NCI-H146 (cell line): ENCODE data around the gene PPL.

ENCODE experiments used
- DNase-seq: peaks from one replicate; lab custom pipeline; 2025; lab: John Stamatoyannopoulos, UW

PPL gene

DNA sequence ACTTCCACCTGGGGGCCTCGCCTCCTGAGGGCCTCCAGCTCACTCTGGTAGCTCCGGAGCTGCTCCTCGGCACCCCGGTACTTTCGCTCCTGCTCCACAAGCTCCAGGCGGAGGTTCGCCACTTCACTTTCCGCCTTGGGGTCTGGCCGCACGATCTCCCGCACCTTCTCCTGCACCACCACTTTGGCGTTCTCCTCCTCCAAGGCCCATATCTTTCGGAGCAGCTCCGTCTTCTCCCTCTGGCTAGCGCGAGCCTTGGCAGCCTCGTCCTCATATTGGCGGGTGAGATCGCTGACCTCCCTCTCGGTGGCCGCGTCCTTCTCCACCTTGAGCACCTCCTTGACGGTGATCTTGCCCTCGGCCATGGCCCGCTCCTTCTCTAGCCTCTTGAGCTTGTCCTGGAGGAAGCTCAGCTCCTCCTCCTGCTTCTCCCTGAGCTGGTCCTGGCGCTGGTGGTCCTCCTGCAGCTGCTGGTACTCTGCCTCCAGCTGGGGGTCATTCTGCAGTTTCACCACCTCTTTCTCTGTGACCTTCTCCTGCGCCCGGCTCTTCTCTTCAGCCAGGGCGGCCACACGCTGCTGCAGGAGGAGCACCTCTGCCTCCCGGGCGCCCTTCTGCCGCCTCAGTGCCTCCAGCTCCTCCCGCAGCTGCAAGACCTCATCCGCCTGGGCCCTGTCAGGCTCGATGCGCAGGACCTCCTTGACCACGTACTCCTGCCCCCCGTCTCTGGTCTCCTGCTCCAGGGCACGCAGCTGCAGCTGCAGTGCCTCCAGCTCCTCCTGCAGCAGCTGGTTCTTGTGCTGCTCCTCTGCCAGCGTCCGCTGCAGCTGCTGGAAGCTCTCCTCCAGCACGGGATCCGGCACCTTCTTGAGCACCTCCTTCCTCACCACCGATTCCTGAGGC is 51.7 kb downstream of the PPL start:
- no peak for DNase-seq

DNA sequence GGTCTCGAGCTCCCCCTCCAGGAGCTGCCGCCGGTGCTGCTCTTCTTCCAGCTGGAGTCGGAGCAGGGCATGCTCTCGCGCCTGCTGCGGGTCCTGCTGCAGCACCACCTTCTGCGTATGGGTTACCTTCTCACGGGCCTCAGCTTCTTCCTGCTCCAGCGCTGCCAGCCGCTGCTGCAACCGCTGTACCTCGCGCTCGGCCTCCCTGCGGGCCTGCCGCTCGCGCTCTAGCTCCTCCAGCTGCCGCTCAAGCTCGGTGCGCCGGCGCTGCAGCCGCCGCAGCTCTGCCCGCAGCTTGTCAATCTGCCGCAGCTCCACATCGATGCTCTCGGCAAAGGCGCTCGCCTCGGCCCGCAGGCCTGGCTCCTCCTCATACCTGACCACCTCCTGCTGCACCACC is 52.7 kb downstream of the PPL start:
- no peak for DNase-seq

DNA sequence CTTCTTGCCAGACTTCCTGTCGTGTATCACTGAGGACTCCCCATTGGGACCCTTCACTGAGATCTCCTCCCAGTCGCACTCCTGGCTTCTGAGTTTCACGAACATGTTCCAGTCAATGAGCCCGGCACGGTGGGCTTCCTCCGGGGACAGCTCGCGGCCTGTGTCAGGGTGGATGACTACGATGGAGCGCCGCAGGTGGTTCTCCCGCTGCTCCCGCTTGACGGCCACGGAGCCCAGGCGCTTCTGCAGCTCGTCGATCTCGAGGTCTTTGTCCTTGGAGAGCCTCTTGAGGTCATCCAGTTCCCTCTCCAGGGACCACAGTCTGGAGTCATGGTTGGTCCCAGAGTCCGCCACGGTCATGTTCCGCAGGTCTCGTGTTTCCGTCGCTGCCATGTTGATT is 53.4 kb downstream of the PPL start:
- DNase-seq: no peak

DNA sequence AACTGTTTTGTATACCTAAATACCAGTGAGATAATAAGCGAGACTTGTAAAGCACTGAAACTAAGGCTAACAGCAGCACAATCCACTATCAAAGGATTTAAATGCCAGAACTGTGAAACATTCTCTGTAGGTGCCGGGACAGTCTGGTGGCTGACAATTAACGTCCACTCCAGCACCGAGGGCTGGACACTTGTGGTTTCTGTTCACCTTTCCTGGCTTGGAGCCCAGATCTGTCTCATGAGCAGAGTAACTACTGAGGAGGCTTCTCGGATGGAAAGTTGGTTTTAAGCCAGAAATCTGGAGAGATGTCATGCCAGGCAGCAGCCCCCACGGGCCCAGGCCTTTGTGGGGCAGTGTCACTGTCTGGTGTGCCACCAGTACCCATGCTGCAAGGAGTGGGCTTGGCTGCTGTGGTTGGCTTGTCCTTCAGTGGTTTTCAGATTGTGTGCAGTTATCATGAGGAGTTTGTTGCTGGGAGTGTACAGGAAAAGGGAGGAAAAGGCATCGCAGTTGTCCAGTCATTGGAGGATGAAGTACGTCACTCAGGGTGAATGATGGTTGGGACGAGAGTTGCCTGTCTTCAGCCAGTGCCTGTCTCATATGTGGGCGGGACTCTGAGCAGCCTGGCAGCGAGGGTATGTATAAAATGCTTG is 54.2 kb downstream of the PPL start:
- DNase-seq: no peak

DNA sequence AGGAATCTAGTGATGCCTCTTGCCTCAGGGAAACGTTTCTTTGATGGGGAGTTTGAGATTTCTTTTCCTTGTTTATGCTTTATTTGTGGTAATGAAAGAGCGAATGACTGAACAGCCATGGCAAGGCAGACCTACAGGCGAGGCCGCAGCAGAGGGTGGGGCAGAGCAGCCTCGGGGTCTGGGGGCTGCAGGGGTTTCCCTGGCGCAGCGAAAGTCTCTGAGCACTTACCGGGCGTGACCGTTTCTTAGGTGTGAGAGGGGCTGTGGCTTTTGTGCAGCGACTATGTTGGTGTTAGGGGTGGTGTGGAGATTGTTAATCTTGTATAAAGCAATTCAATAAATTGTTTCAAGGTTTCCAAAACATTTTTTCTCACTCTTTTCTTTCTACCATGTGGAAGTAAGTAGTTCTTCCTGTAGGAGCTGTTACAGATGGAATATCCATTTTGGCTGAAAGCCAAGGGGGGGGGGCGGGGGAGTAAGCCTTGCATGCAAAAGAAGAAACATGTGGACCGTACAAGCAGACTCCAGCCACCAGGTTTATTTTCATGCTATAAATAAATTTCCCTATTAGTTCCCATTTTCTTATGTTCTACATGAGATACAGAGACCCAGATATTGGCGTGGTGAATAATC is 54.8 kb downstream of the PPL start:
- DNase-seq: no peak

DNA sequence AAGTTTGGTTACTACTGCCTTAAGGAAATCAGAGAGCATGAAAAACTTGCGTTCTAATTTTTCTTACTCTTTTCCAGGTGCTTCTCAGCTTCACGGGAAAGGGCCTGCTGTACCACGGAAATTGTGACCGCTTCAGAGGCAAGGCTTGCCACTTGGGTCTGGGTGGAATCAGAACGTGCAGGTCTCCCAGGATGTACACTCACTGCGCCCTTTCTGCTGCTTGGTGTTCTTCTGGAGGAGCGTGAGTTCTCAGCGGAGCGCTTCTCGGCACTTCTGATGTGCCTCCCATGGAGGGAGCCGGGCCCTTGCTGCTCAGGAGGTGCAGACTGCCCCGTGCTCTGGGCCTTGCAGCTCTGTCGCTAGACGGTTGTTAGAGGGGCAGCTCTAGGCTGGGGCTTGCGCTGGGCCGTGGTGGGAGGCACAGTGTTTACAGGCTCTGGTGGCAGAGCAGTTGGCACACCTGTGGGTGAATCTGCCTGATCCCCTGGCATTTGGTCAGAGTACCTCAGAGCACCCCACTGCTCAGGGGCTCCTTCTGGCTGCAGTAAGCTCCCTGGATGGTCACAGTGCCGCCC is 56.9 kb downstream of the PPL start:
- DNase-seq: no peak

DNA sequence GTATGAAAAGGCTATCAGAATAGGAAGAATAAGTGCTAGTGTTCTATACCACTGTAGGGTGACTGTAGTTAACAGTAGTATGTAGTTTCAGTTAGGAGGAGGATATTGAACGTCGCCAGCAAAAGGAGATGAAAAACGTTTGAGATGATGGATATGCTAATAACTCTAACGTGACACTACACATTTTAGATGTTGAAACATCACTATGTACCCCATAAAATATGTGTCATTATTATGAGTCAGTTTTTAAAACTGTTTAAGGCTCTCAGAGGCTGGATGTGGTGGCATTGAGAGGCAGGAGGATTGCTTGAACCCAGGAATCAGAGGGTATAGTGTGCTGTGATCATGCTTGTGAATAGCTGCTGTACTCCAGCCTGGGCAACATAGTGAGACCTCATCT is 57.9 kb downstream of the PPL start:
- no peak for DNase-seq

DNA sequence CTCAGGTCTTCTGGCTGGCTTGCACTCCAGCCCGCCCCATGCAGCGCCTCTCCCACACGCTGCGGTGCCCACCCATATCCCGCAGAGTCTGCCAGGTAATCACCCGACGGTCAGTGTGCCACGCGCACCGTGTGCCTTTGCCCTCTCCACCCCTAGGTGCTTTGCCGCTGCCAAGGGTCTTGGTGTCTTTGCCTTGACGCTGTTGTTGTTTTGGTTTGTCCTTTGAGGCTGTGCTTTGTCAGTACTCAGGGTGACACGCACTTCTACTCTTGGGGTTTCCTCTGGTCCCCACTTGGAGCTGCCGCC is 59.6 kb downstream of the PPL start:
- DNase-seq: no peak

DNA sequence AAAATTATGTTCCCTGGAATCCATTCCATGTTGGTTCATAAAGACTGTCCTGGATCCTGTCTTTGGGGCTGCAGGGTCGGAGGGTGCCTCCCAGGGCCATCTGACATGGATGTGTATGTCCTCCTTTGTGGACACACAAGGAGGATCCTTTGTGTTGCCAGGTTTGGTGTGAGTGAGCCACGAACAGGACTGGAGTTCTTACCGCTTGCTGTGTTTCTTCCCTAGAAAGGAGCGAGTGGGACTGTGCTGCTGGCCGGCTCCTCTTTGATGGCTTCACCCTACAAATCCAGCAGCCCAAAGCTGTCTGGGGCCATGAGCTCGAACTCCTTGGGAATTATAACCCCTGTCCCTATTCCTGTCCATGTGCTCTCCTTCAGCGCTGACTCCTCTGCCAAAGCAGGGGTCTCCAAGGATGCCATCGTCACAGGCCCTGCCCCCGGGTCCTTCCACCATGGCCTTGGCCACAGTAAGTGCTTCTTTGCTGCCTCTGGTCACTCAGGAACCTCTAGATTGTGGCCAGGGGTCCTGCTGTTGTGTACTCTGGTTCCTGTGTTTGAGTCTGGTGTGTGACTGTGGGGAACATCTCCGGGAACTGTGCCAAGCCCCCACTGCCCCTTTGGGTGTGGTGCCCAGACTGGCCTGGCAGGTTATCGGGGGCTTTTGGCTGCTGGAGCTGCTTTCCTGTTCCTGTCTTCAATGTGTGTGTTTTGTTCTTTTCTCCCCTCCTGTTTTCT is 60.1 kb downstream of the PPL start:
- DNase-seq: no peak

DNA sequence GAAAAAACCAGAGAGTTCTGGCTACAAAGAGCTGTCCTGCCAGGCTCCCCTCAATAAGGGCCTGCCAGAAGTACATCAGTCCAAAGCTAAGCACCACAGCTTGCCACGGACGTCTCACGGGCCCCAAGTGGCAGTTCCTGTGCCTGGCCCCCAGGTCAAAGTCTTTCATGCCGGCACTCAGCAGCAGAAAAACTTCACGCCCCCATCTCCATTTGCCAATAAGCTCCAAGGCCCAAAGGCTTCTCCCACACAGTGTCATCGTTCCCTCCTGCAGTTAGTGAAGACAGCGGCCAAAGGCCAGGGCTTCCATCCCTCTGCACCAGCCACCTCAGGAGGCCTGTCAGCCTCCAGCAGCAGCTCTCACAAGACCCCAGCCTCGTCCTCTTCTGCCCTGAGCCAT is 62.3 kb downstream of the PPL start:
- DNase-seq: no peak

DNA sequence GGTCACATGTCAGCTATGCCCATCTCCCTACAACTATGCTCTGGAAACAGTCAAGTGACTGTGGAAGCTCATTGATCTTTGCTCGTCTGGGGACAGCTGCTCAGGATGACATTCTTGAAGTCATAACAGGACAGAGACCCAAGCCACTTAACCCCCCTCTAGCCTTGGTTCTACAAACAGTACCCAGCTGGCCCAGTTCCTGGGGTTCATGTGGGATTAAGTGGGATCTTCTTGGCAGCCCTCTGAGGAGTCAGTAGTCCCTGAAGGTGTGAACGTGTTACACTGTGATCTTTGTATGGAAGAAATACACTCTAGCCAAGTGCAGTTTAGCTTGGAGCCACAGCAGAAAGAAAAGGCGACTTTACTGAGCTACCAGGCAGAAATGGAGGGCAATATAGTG is 63.9 kb downstream of the PPL start:
- DNase-seq: no peak

DNA sequence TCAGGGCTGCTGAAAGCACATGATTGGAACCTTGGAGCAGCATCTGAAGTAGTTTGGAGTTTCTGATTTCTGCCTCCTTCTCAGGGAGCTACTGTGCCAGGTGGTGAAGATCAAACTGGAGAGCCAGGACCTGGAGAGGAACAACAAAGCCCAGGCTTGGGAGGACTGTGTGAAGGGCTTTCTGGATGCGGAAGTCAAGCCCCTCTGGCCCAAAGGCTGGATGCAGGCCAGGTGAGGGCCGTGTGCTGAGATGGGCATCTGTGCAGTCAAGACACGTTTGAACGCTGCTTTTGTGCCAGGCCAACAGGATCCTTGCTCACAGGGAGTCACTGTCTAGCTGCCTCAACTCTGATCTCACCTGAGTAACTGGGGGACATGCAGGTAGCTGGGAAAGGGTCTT is 65.9 kb downstream of the PPL start:
- no peak for DNase-seq

DNA sequence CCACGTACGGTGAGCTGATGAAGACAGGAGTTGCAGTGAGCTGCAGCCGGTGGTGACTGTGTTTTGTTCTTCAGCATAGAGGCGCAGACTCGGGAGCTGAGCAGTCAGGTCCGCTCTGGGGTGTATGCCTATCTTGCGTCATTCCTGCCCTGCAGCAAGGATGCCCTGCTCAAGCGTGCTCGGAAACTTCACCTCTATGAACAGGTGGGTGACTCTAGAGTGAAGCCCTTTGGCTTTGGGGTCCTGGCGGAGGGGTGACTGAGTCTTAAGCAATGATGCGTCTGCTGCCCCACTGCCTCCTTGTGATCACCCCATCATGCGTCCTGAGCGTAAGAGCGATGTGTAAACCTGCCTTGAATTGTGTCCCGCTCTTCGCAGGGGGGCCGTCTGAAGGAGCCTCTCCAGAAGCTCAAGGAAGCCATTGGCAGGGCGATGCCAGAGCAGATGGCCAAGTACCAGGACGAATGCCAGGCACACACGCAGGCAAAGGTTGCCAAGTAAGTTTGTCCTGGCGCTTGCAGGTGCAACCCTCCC is 66.7 kb downstream of the PPL start:
- no peak for DNase-seq

DNA sequence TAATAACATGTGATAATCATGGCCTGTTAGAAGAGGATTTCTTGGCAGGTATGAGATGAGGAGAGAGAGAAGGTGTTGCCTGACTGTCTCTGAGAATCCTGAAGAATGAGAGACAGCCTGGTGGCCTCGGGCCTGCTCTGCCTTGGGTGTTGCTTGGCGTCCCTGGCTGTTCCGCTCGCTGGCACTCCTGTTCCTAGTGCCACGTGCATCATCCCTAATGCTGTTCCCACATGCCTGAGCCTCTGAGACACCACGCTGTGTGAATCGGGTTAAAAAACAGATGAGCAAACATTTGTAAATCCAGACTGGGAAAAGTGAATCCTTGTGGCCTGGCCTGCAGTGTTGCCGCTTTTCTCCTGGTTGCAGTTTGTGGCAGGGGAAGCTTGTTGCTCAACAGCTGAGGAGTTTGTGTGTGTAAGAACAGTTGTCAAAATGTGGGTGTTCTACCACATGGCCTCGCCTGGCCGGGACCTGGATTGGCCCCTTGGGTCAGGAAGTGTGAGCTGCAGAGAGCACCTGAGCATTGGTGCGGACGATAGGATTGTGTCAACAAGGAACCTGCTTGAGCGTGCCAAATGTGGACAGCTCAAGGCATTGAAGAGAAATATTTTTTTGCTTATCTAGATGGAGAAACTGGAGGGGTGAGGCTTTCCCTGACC is 67.7 kb downstream of the PPL start:
- no peak for DNase-seq

DNA sequence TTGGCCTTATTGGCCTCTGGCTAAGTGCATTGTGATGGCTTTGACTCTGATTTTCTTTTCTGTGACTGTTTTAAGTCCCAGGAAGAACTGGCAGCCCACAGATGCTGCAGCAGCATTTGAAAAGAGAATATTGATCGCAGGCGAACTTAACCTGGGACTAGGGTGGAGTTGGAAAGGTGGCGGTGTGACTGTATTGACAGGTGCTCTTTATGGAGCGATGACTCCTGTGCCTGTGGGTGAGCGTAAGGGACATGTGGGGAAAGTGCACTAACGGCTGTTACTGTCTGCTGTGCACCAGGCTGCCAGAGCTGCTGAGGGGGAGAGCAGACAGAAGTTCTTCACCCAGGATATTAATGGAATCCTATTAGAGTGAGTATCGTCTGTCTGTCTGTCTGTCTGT is 68.4 kb downstream of the PPL start:
- DNase-seq: peak; percentile 28

DNA sequence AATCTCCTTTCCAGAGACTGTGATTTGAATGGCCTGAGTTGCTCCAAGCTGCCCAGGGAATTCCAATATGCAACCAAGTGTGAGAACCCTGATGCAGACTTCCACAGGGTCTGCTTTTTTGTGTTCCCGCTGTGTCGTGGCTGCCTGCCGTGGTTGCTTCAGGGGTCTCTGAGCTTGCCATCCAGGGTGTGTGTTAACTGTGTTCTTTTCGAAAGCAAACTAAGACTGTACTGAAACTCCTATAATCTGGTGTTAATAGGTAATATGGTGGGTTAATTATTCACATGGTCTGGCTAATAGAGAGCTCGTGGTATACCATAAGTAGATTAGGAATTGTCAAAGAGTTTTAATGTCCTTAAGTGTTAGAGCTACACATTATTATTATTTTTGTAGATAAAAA is 68.9 kb downstream of the PPL start:
- DNase-seq: no peak

DNA sequence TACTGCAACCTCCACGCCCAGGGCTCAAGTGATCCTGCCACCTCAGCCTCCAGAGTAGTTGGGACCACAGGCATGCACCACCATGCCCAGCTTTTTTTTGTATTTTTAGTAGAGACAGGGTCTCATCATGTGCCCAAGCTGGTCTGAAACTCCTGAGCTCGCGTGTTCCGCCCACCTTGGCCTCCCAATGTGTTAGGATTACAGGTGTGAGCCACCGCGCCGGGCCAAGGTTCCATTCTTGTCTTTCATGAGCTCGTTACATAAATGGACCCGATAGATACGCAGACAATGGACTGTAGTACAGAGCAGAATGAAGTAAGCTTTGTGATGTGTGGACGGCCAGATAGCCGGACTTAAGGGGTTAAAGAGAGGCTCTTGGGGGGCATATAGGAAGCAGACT is 70.4 kb downstream of the PPL start:
- no peak for DNase-seq

DNA sequence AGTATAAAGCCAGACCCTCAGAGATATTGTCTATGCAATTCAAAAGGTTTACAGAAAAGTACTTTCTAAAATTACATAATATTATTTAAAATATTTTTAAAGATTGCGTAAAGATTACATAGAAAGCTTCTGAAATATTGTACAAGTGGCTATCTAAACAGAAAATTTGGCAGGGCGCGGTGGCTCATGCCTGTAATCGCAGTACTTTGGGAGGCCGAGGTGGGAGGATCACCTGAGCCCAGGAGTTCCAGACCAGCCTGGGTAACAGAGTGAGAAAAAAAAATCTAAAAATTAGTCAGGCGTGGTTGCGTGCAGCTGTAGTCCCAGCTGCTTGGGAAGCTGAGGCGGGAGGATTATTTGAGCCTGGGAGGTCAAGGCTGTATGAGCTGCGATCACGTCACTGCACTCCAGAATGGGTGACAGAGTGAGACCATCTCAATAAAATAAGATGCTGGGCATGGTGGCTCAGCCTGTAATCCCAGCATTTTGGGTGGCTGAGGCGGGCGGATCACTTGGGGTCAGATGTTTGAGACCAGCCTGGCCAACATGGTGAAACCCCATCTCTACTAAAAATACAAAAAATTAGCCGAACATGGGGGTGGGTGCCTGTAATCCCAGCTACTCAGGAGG is 71.6 kb downstream of the PPL start:
- DNase-seq: no peak

DNA sequence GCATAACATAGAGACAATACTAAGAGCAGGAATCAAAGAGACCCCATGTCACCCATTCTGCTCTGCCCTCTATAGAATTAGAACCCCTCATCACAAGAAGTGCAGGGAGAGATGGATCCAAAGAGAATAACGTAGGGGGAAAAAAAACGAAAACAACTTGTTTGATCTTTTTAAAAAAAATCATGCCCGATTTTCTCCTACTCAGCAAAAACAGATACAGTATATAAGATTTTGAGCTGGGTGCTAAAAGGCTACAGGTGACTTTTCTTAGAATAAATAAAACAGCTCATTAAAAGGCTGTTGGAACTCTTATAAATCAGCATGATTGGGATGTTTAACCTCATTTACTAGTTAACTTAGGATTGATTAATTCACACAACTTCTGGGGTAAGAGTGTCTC is 72.2 kb downstream of the PPL start:
- no peak for DNase-seq

DNA sequence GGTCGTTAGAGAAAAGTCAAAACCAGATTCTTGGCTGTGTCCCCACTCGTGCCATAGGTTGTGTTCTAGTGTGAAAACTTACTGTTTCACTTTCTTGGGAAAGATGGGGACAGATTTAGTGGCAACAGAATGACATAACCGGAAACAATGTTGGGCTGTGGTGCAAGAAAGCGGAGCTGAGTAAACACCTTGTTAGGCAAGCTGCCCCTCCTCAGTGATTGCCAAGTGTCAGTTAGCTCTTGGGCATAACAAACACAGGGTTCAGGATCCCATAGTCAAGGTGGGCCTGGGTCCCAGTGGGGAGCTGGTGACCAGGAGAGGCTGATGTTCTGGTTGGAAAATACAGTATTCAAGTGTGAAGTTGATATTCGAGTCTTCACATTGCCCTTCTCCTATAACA is 74.3 kb downstream of the PPL start:
- DNase-seq: no peak

DNA sequence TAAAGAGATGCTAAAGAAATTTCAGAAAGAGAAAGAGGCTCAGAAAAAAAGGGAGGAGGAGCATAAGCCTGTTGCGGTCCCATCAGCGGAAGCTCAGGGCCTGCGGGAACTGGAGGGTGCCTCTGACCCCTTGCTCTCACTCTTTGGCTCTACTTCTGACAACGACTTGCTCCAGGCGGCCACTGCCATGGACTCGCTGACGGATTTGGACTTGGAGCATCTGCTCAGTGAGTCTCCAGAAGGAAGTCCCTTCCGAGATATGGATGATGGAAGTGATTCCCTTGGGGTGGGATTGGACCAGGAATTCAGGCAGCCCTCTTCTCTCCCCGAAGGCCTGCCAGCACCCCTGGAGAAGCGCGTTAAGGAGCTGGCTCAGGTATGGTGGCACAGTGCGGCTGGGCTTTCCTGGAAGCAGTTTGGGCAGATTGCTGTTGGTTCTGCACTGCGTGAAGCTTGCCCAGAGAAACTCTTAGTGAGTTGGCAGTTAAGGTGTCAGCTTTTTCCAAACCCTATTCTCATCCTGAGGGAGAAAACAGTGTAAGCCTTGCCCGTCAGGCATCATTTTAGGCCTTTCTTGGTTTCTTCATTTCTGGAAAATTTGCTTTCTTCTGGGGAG is 76.1 kb downstream of the PPL start:
- no peak for DNase-seq
